K562 (cell line): ENCODE measurements around the gene PRDM15. TPM values are rescaled to one million over a fixed set of nuclear protein-coding genes. Genes with fewer than 3 reads are reported as not detected.

Experiments
- ATAC-seq: fragments of 200-7000 bp; cut with Tn5 transposase; 3 replicates; pipeline ENCODE4 v1.9.1; 2020; ENCODE audit warnings: moderate library complexity
- BruUV-seq: library from RNA; stranded (reverse); fragments of 400-500 nt; replicated peaks from 2 replicates; lab custom pipeline; 2021; lab: Mats Ljungman, UMichigan
- CTCF ChIA-PET: fragments of 300-600 bp; formaldehyde crosslinking; extraction: SDS; loops from one replicate; lab custom pipeline; 2021; ENCODE audit warnings: low intra/inter-chr PET ratio; lab: Yijun Ruan, JAX
- POLR2A ChIA-PET: fragments of 300-600, 350-650 bp; sonication (Branson Sonifier 250); formaldehyde crosslinking; extraction: SDS; loops from one replicate; lab custom pipeline; 2021; ENCODE audit warnings: antibody characterized with exemption, inconsistent platforms; lab: Yijun Ruan, JAX
- DNase-seq, 4 experiments: peaks; one replicate each; pipeline versions ENCODE4 v3.0.0 to v3.0.0-alpha.2; 2011 to 2018; ENCODE audit warnings: low spot score in 3 of 4, mixed read lengths in 3 of 4; ENCODE audit errors: extremely low read depth in 1 of 4
- FAIRE-seq: peaks from 2 replicates; lab custom pipeline; 2011; peaks lifted over from hg19 to GRCh38; lab: Jason Lieb, UNC
- H2AFZ ChIP-seq: 2 replicates; pipeline ENCODE4 v1.6.0; 2011; ENCODE audit warnings: low read depth, low read length, control low read depth, inconsistent platforms
- H3K27ac ChIP-seq: fragments of 200-600 bp; 3 replicates; pipeline ENCODE4 v1.8.0; 2011; ENCODE audit warnings: low read depth, mild to moderate bottlenecking, control low read depth, inconsistent platforms, low read length, moderate library complexity, mixed read lengths; ENCODE audit errors: extremely low read depth
- H3K27me3 ChIP-seq, 2 experiments: fragments of 300-600 bp in 1 of 2; 2 replicates in 1 of 2; 3 replicates in 1 of 2; pipeline versions ENCODE4 v1.6.0 to v1.8.0; 2011; ENCODE audit warnings: inconsistent platforms in 2 of 2, low read length in 2 of 2, mild to moderate bottlenecking in 1 of 2, mixed read lengths in 1 of 2, moderate library complexity in 1 of 2; ENCODE audit not compliant: control insufficient read depth in 2 of 2, insufficient read depth in 2 of 2
- H3K36me3 ChIP-seq: fragments of 300-600 bp; 3 replicates; pipeline ENCODE4 v1.8.0; 2011; ENCODE audit warnings: mild to moderate bottlenecking, low read length, inconsistent platforms; ENCODE audit not compliant: control insufficient read depth, insufficient read depth
- H3K4me1 ChIP-seq, 2 experiments: fragments of 200-600 bp in 1 of 2; replicated peaks in 1 of 2; 2 replicates in 1 of 2; 3 replicates in 1 of 2; pipeline versions ENCODE4 v1.5.1 to v1.8.0; 2011; ENCODE audit warnings: inconsistent platforms in 2 of 2, low read length in 2 of 2, mild to moderate bottlenecking in 1 of 2, mixed read lengths in 1 of 2, moderate library complexity in 1 of 2; ENCODE audit not compliant: control insufficient read depth in 2 of 2, insufficient read depth in 2 of 2
- H3K4me2 ChIP-seq: 2 replicates; pipeline ENCODE4 v1.6.1; 2011; ENCODE audit warnings: low read length, control low read depth, inconsistent platforms, mixed read lengths; ENCODE audit not compliant: insufficient read depth
- H3K4me3 ChIP-seq: fragments of 200-600 bp; sonication (generic), shearing (Covaris generic); 2 replicates; pipeline ENCODE4 v1.5.1; 2016; ENCODE audit warnings: control low read depth, inconsistent platforms
- H3K79me2 ChIP-seq: fragments of 200-600 bp; 3 replicates; pipeline ENCODE4 v1.8.0; 2011; ENCODE audit warnings: low read length, inconsistent platforms; ENCODE audit not compliant: control insufficient read depth, insufficient read depth
- H3K9ac ChIP-seq, 2 experiments: 2 replicates each; pipeline versions ENCODE4 v1.6.0 to v1.6.1; 2011; ENCODE audit warnings: low read depth in 2 of 2, low read length in 2 of 2, control low read depth in 1 of 2, inconsistent platforms in 1 of 2, mild to moderate bottlenecking in 1 of 2, mixed read lengths in 1 of 2; ENCODE audit not compliant: insufficient read depth in 1 of 2
- H3K9me1 ChIP-seq: one replicate; pipeline ENCODE4 v1.6.0; 2011; ENCODE audit warnings: inconsistent platforms, mild to moderate bottlenecking, low read length, moderate library complexity; ENCODE audit not compliant: control insufficient read depth, insufficient read depth
- H3K9me3 ChIP-seq: replicated peaks from 2 replicates; pipeline ENCODE4 v1.5.1; 2011; ENCODE audit warnings: low read depth, low read length, inconsistent platforms; ENCODE audit not compliant: control insufficient read depth, insufficient read depth
- H4K20me1 ChIP-seq: replicated peaks from 2 replicates; pipeline ENCODE4 v1.6.1; 2011; ENCODE audit warnings: low read length, inconsistent platforms, mixed read lengths; ENCODE audit not compliant: control insufficient read depth, insufficient read depth
- BRD4 ChIP-seq: fragments of 200-600 bp; sonication (generic); IDR thresholded peaks from 2 replicates; pipeline ENCODE4 v1.6.1; 2017; ENCODE audit warnings: inconsistent platforms
- CREM ChIP-seq: IDR thresholded peaks from 2 replicates; pipeline ENCODE4 v1.6.1; 2014; ENCODE audit warnings: antibody characterized with exemption, low read depth
- KDM2B ChIP-seq: fragments of 250-450 bp; sonication (Bioruptor Pico); IDR thresholded peaks from 2 replicates; pipeline ENCODE4 v1.8.0; 2021; ENCODE audit warnings: mild to moderate bottlenecking, moderate library complexity
- MEIS2 ChIP-seq: fragments of 450-650 bp; IDR thresholded peaks from 2 replicates; pipeline ENCODE4 v1.6.1; 2014; ENCODE audit warnings: mild to moderate bottlenecking; ENCODE audit not compliant: partially characterized antibody
- MTA1 ChIP-seq: fragments of 450-650 bp; IDR thresholded peaks from 2 replicates; pipeline ENCODE4 v1.6.1; 2017; ENCODE audit warnings: borderline replicate concordance
- PML ChIP-seq: IDR thresholded peaks from 2 replicates; pipeline ENCODE4 v1.6.1; 2012; ENCODE audit warnings: low read length, inconsistent platforms
- RBM22 ChIP-seq: fragments of 200-400 bp; formaldehyde crosslinking; IDR thresholded peaks from 2 replicates; pipeline ENCODE4 v1.6.1; 2018; ENCODE audit warnings: low read length, low read depth; ENCODE audit not compliant: poor library complexity, severe bottlenecking
- SIN3A ChIP-seq, 2 experiments: fragments of 150-350 bp in 1 of 2; IDR thresholded peaks; 2 replicates each; pipeline ENCODE4 v1.6.1; 2011 to 2016; ENCODE audit warnings: borderline replicate concordance in 2 of 2, low read depth in 2 of 2, low read length in 2 of 2, mild to moderate bottlenecking in 2 of 2, moderate library complexity in 2 of 2; ENCODE audit not compliant: control insufficient read depth in 1 of 2
- SREBF2 ChIP-seq: sonication (generic); formaldehyde crosslinking; IDR thresholded peaks from 2 replicates; pipeline ENCODE4 v1.4.0; 2020; ENCODE audit warnings: mild to moderate bottlenecking, missing genetic modification reagents
- TFAM ChIP-seq: fragments of 250-450 bp; sonication (Bioruptor Pico); conservative IDR thresholded peaks from 2 replicates; pipeline ENCODE4 v1.5.0; 2021; ENCODE audit warnings: mild to moderate bottlenecking, moderate library complexity
- THRAP3 ChIP-seq: fragments of 450-650 bp; IDR thresholded peaks from 2 replicates; pipeline ENCODE4 v1.6.1; 2016; ENCODE audit warnings: mild to moderate bottlenecking, inconsistent platforms, borderline replicate concordance
- TOE1 ChIP-seq, 2 experiments: fragments of 450-650 bp in 1 of 2; sonication (generic) in 1 of 2; formaldehyde crosslinking in 1 of 2; IDR thresholded peaks; 2 replicates each; pipeline versions ENCODE4 v1.7.1 to v1.8.0; 2016 to 2022; ENCODE audit warnings: borderline replicate concordance in 2 of 2, mild to moderate bottlenecking in 2 of 2, antibody characterized with exemption in 1 of 2, inconsistent platforms in 1 of 2, low read depth in 1 of 2, missing genetic modification reagents in 1 of 2, moderate library complexity in 1 of 2
- ZBTB17 ChIP-seq: fragments of 450-650 bp; formaldehyde crosslinking; IDR thresholded peaks from 2 replicates; pipeline ENCODE4 v1.4.0; 2020; ENCODE audit warnings: mild to moderate bottlenecking
- ZNF134 ChIP-seq: fragments of 250-450 bp; sonication (Bioruptor Pico); conservative IDR thresholded peaks from 2 replicates; pipeline ENCODE4 v1.4.0; 2020
- ZNF232 ChIP-seq: sonication (generic); formaldehyde crosslinking; IDR thresholded peaks from 2 replicates; pipeline ENCODE4 v1.8.0; 2022; ENCODE audit warnings: mild to moderate bottlenecking, missing genetic modification reagents
- ZNF311 ChIP-seq: fragments of 250-450 bp; sonication (Bioruptor Pico); IDR thresholded peaks from 2 replicates; pipeline ENCODE4 v1.4.0; 2020; ENCODE audit warnings: mild to moderate bottlenecking, moderate library complexity
- ZNF785 ChIP-seq: fragments of 250-450 bp; sonication (Bioruptor Pico); IDR thresholded peaks from 2 replicates; pipeline ENCODE4 v1.4.0; 2020; ENCODE audit warnings: mild to moderate bottlenecking
- WGBS: fragments of 100-300 bp; shearing (Covaris generic); methylation state at CpG from one replicate; pipeline ENCODE4 v1.1.6; 2016; ENCODE audit warnings: low coverage, mixed read lengths; ENCODE audit not compliant: insufficient coverage; ENCODE audit errors: missing lambda C conversion rate; 5-methylcytosine and 5-hydroxymethylcytosine counted together
- in situ Hi-C: fragments of 300-500 bp; cut with MboI; formaldehyde crosslinking; loops from 4 replicates; pipeline ENCODE4 v1.15.0; 2018; ENCODE audit warnings: inconsistent platforms, mixed read lengths
- intact Hi-C: fragments of 100-400 bp; cut with micrococcal nuclease; formaldehyde crosslinking; loops from 2 replicates; pipeline ENCODE4 v1.14.2; 2022
- polyA plus RNA-seq, 8 experiments: library from polyadenylated mRNA; depleted of rRNA in 4 of 8; stranded (reverse) in 5 of 8; unstranded in 3 of 8; fragments of >200 nt; fragmentation: Nextera tagmentation in 2 of 8; fragmentation: Illumina TruSeq in 1 of 8; extraction: Ambion mirVana in 2 of 8; extraction: Trizol in 1 of 8; gene quantifications; 2 replicates each; pipeline versions ENCODE4 v1.2.1 to v1.2.3, GENCODE V29; 2011 to 2014; ENCODE audit warnings: inconsistent platforms in 1 of 8, missing spikeins in 1 of 8
- total RNA-seq, 7 experiments: library from RNA; depleted of rRNA in 6 of 7; stranded (reverse); fragments of >200 nt in 6 of 7; fragmentation: Illumina TruSeq in 2 of 7; extraction: Trizol in 2 of 7; gene quantifications; 2 replicates each; pipeline versions ENCODE4 v1.2.1 to v1.2.3, GENCODE V29; 2011 to 2021; ENCODE audit warnings: low replicate concordance in 1 of 7
- TF ChIP-seq, protein P1 (sequence below): fragments of 250-450 bp; sonication (Bioruptor Pico); IDR thresholded peaks from 2 replicates; pipeline ENCODE4 v1.5.0; 2021; ENCODE audit warnings: mild to moderate bottlenecking, borderline replicate concordance
- TF ChIP-seq, protein P2 (sequence below): fragments of 450-650 bp; IDR thresholded peaks from 2 replicates; pipeline ENCODE4 v1.7.0; 2016; ENCODE audit warnings: borderline replicate concordance

PRDM15 gene
- total and polyA plus RNA-seq, 9 of the 15 experiments (the other 6 are each of a cell fraction or from before 2014, with no cell fraction given), result 0.93 to 9.2 (median 6.2) TPM

DNA sequence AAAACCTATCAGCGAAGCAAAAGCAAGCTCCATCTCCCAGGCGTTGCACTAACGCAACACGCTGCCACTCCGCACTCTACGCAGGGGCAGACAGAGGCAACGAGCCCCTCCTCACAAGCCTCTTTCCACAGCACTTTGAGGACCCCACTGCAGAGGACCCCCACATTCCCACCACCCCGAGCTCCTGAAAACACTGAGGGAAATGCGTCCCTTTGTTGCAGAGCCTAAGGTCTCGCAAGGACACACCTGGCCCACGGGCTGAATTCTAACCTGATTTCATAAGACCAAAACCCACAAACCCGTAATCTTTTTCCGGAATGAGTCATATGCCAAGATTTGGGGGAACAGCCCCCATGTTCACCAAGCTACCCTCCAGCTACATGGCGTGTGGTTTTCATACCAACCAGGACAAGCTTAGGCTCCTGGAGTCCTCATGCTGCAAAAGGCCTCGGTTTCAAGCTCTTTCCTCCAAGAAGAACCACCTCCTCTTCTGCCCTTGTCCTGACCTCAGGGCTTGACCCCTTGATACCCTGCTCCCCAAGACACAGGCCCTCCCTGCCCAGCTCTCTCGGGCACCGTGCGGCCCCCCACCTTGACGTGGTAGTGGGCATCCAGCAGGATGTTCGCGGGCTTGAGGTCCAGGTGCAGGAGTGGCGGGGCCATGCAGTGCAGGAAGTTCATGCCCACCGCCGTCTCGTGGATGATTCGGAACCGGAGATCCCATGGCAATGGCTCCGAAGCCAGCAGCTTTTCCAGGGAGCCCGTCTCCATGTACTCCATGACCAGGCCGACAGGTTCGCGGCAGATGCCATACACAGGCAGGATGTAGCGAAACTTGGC lies 123.0 kb downstream of the PRDM15 start:
- Histone ChIP-seq H3K27me3 (peaks cover 67 to 83% of the 10 kb centered on the region in 2 experiments), H3K4me1 (no peaks in the 10 kb centered on the region; a peak in 1 of 5 replicates), H3K4me3 (no peak overlapping the region), H3K9me3 (no peaks in the 10 kb centered on the region), H3K4me2 (no peak overlapping the region), H4K20me1 (peaks cover 16% of the 10 kb centered on the region; the same call in 1 of the 2 replicates), H3K9me1 (peaks cover 3% of the 10 kb centered on the region), H3K9ac (no peak overlapping the region; a peak in 1 of 4 replicates), H3K27ac (no peak overlapping the region), H2AFZ (no peak overlapping the region), H3K79me2 (no peaks in the 10 kb centered on the region), H3K36me3 (no peaks in the 10 kb centered on the region)
- WGBS, result 13% methylated on average over 33 of the region's 33 CpGs
- BruUV-seq, result no TSS peak
- CTCF ChIA-PET, result no interaction called here
- POLR2A ChIA-PET, result no interaction called here
- in situ Hi-C loops, result no loop called here
- ATAC-seq (no peak), FAIRE-seq (no peak), DNase-seq (no peak)
- intact Hi-C loops, result no loop called here
- TF ChIP-seq CREM (no peak), ZNF232 (CRISPR knock-in tag) (no peak), RBM22 (no peak), TFAM (no peak), KDM2B (CRISPR knock-in tag) (no peak), ZNF785 (CRISPR knock-in tag) (no peak), ZBTB17 (no peak), ZNF311 (CRISPR knock-in tag) (no peak), SREBF2 (no peak), TOE1 (IDR thresholded peaks at IDR 0.05; ENCODE audit: borderline replicate concordance) (no peak), TOE1 (CRISPR knock-in tag; IDR thresholded peaks at IDR 0.05; ENCODE audit: borderline replicate concordance, low read depth) (no peak), BRD4 (no peak), THRAP3 (no peak), PML (no peak), SIN3A (IDR thresholded peaks at IDR 0.05; ENCODE audit: borderline replicate concordance in 2 of 2, control insufficient read depth in 1 of 2, low read depth in 2 of 2, low read length in 2 of 2) (no peak), MEIS2 (no peak), ZNF134 (CRISPR knock-in tag) (no peak), MTA1 (no peak)
- TF ChIP-seq, protein P1, sequence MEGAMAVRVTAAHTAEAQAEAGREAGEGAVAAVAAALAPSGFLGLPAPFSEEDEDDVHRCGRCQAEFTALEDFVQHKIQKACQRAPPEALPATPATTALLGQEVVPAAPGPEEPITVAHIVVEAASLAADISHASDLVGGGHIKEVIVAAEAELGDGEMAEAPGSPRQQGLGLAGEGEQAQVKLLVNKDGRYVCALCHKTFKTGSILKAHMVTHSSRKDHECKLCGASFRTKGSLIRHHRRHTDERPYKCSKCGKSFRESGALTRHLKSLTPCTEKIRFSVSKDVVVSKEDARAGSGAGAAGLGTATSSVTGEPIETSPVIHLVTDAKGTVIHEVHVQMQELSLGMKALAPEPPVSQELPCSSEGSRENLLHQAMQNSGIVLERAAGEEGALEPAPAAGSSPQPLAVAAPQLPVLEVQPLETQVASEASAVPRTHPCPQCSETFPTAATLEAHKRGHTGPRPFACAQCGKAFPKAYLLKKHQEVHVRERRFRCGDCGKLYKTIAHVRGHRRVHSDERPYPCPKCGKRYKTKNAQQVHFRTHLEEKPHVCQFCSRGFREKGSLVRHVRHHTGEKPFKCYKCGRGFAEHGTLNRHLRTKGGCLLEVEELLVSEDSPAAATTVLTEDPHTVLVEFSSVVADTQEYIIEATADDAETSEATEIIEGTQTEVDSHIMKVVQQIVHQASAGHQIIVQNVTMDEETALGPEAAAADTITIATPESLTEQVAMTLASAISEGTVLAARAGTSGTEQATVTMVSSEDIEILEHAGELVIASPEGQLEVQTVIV (CRISPR knock-in tag), result no peak
- TF ChIP-seq, protein P2, sequence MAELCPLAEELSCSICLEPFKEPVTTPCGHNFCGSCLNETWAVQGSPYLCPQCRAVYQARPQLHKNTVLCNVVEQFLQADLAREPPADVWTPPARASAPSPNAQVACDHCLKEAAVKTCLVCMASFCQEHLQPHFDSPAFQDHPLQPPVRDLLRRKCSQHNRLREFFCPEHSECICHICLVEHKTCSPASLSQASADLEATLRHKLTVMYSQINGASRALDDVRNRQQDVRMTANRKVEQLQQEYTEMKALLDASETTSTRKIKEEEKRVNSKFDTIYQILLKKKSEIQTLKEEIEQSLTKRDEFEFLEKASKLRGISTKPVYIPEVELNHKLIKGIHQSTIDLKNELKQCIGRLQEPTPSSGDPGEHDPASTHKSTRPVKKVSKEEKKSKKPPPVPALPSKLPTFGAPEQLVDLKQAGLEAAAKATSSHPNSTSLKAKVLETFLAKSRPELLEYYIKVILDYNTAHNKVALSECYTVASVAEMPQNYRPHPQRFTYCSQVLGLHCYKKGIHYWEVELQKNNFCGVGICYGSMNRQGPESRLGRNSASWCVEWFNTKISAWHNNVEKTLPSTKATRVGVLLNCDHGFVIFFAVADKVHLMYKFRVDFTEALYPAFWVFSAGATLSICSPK, result no peak
